Upper lobe of left lung (tissue), 6 donors: ENCODE measurements around the gene FUT6. TPM values are rescaled to one million over a fixed set of nuclear protein-coding genes. Genes with fewer than 3 reads are reported as not detected.

Experiments used
- ATAC-seq, 2 donors: fragments of 200-7000 bp; cut with Tn5 transposase; one replicate each; pipeline ENCODE4 v1.9.1; 2022; ENCODE audit warnings: mild to moderate bottlenecking in 2 of 2, moderate library complexity in 2 of 2; ENCODE audit not compliant: low FRiP score in 2 of 2
- DNase-seq, 2 donors: peaks; one replicate each; pipeline ENCODE4 v3.0.0-alpha.2; 2019 to 2020
- H3K27ac ChIP-seq, 4 donors: fragments of 200-600 bp; sonication (generic); one replicate each; pipeline ENCODE4 v1.5.1; 2016 to 2019
- H3K27me3 ChIP-seq, 4 donors: fragments of 200-600 bp; sonication (generic); one replicate each; pipeline ENCODE4 v1.5.1; 2017 to 2019
- H3K36me3 ChIP-seq, 4 donors: fragments of 200-600 bp; sonication (generic); one replicate each; pipeline ENCODE4 v1.5.1; 2016 to 2019
- H3K4me1 ChIP-seq, 4 donors: fragments of 200-600 bp; sonication (generic); one replicate each; pipeline ENCODE4 v1.5.1; 2018 to 2019
- H3K4me3 ChIP-seq, 4 donors: fragments of 200-600 bp; sonication (generic); one replicate each; pipeline ENCODE4 v1.5.1; 2017 to 2019; ENCODE audit warnings: mild to moderate bottlenecking in 2 of 4, moderate library complexity in 1 of 4
- H3K9me3 ChIP-seq, 4 donors: fragments of 200-600 bp; sonication (generic); one replicate each; pipeline ENCODE4 v1.5.1; 2018 to 2019
- CTCF ChIP-seq, 6 experiments: fragments of 450-650 bp in 4 of 6; fragments of 200-600 bp in 2 of 6; sonication (generic) in 2 of 6; IDR thresholded peaks; one replicate each; pipeline ENCODE4 v1.5.1; 2016 to 2019; ENCODE audit warnings: antibody characterized with exemption in 6 of 6
- EP300 ChIP-seq, 4 donors: sonication (generic); formaldehyde crosslinking; IDR thresholded peaks; one replicate each; pipeline ENCODE4 v1.5.1; 2017; ENCODE audit warnings: antibody characterized with exemption in 4 of 4, control low read depth in 2 of 4
- POLR2A ChIP-seq, 4 donors: fragments of 450-650 bp; IDR thresholded peaks; one replicate each; pipeline ENCODE4 v1.5.1; 2016 to 2017; ENCODE audit warnings: antibody characterized with exemption in 4 of 4, mild to moderate bottlenecking in 2 of 4
- POLR2AphosphoS5 ChIP-seq, 2 donors: sonication (generic); formaldehyde crosslinking; IDR thresholded peaks; one replicate each; pipeline ENCODE4 v1.5.1; 2017; ENCODE audit warnings: antibody characterized with exemption in 2 of 2
- WGBS, 2 donors: methylation state at CpG; one replicate each; pipeline ENCODE4 v1.1.5; 2017 to 2018; 5-methylcytosine and 5-hydroxymethylcytosine counted together
- total RNA-seq, 6 donors: library from RNA; depleted of rRNA in 4 of 6; stranded (reverse); fragments of >200 nt in 4 of 6; gene quantifications; one replicate each; pipeline versions ENCODE4 v1.1.0 to v1.2.1, GENCODE V29; 2016 to 2021
- donor health status: DM: no; HTN: no; CAD: no; lungs with moderate emphysema.
- donor health status: DM: no; HTN: yes; CAD: no; lungs with severe emphysema.

Gene FUT6
- total RNA-seq, 6 donors from 2014 or later, result 0.30 to 3.6 (median 0.82) TPM

- no peak overlapping the region for H3K4me3 ChIP-seq
- TF ChIP-seq EP300 (IDR thresholded peaks at IDR 0.05), result no peak
- TF ChIP-seq POLR2AphosphoS5 (IDR thresholded peaks at IDR 0.05), result no peak
- no peak for TF ChIP-seq POLR2A (IDR thresholded peaks at IDR 0.05)
- no peak for TF ChIP-seq CTCF (IDR thresholded peaks at IDR 0.05)
- no peak overlapping the region for H3K27ac ChIP-seq
- H3K9me3 ChIP-seq, result no peaks in the 10 kb centered on the region
- H3K27me3 ChIP-seq, result no peaks in the 10 kb centered on the region
- H3K36me3 ChIP-seq, result peaks cover 11 to 20% (median 18%) of the 10 kb centered on the region in 4 donors
- ATAC-seq, result no peak
- no peak for DNase-seq
- 94 to 98% methylated on average over 3 of the region's 3 CpGs for WGBS, 2 donors
- H3K4me1 ChIP-seq, result peaks cover 6 to 8% (median 7%) of the 10 kb centered on the region in 4 donors
Observed at GRCh38 chr19:5793188-5793587, 46.3 kb downstream of the FUT6 start.

DNA sequence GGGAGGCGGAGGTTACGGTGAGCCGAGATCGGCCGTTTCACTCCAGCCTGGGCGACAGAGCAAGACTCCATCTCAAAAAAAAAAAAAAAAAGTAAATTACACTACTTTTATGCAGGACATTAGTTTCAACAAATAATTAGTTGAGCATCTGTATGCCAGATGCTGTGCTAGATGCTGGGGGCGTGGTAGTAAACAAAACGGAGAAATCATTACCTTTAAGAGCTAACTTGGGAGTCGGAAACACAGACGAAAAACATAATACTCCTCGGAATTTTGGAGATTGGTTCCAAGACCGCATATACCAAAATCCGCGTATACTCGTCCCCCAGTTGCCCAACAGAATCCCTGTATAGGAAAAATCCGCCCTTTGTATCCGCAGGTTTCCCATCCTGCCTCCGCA, 47.3 kb downstream of the FUT6 start:
- no peaks in the 10 kb centered on the region for H3K27me3 ChIP-seq
- 94 to 95% methylated on average over 18 of the region's 18 CpGs for WGBS, 2 donors
- H3K27ac ChIP-seq, result no peak overlapping the region
- H3K4me1 ChIP-seq, result peaks cover 6 to 8% (median 7%) of the 10 kb centered on the region in 4 donors
- H3K4me3 ChIP-seq, result no peak overlapping the region
- TF ChIP-seq CTCF (IDR thresholded peaks at IDR 0.05) (no peak), EP300 (IDR thresholded peaks at IDR 0.05) (no peak), POLR2AphosphoS5 (IDR thresholded peaks at IDR 0.05) (no peak), POLR2A (IDR thresholded peaks at IDR 0.05) (no peak)
- peaks cover 15 to 29% (median 28%) of the 10 kb centered on the region in 4 donors for H3K36me3 ChIP-seq
- H3K9me3 ChIP-seq, result no peaks in the 10 kb centered on the region
- ATAC-seq, result no peak
- DNase-seq, result no peak

DNA sequence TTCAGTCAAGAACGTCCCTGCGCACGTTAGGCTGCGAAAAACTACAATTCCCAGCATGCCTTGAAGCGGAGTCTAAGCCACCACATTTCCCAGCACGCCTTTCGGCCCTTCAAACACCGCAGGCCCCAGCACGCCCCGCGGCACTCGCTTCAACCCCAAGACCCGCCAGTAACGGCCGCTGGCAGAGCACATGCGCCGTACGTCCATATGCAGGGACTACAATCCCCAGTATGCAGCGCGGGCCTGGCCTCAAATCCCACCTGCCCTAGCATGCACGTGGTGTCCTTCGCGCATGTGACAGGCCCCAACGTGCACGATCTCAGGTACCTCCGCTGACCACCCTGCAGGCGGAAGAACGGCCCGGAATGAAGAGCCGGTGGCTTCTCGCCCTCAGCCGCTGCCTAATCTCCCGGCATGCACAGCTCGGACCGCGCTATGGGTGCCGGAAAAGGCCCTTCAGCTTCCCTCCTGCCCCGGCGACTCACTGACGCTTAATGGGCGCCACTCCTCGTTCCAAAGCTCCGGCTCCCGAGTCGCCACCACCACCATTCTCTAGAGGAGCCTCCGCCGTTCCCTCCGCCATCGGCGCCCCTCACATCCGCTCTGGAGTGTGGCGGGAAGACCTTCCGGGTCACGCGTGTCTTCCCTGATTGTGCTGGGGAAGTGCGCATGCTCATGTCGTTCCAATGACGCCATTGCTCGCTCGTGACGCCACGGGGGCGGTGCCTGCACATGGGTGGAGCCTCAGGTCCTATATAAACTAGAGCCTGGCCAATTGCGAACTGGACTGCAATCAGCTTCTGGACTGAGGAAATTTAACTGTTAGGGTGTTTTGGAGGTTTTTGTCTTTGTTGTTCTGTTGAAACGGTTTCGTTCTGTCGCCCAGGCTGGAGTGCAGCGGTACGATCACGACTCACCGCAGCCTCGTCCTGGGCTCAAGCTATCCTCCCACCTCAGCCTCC, 48.7 kb downstream of the FUT6 start, which contains the start of gene DUS3L:
Gene DUS3L (minus strand): TSS at position 605 of the 962 bp plus-strand sequence. CDS start 22 bp downstream, at position 583.
- peak within 1 kb of the TSS; percentile 63 to 93 (median 88) for H3K4me3 ChIP-seq
- H3K27me3 ChIP-seq, result no peaks in the 10 kb centered on the region
- H3K36me3 ChIP-seq, result peaks cover 28 to 43% (median 42%) of the 10 kb centered on the region in 4 donors
- H3K4me1 ChIP-seq, result peaks cover 6 to 8% (median 7%) of the 10 kb centered on the region in 4 donors
- DNase-seq, result peak; percentile 98
- H3K9me3 ChIP-seq, result no peaks in the 10 kb centered on the region
- 11 to 19% methylated on average over 39 to 70 of the region's 72 CpGs for WGBS, 2 donors
- ATAC-seq, result peak; percentile 97 to 99
- TF ChIP-seq CTCF (IDR thresholded peaks at IDR 0.05), result peak in 4 of 6 experiments; percentile 4 to 48 (median 18)
- TF ChIP-seq POLR2AphosphoS5 (IDR thresholded peaks at IDR 0.05), result peak; percentile 65 to 82
- TF ChIP-seq POLR2A (IDR thresholded peaks at IDR 0.05), result peak in 3 of 4 donors; percentile 61 to 90 (median 82)
- peak in 1 of 4 donors; percentile 4 for TF ChIP-seq EP300 (IDR thresholded peaks at IDR 0.05)
- peak within 1 kb of the TSS; percentile 94 to 99 (median 98) for H3K27ac ChIP-seq

- H3K9me3 ChIP-seq, result no peaks in the 10 kb centered on the region
- DNase-seq (no peak), ATAC-seq (no peak)
- peaks cover 6 to 8% (median 7%) of the 10 kb centered on the region in 4 donors for H3K4me1 ChIP-seq
- no peaks in the 10 kb centered on the region for H3K27me3 ChIP-seq
- peak overlapping the region; percentile 94 to 99 (median 98) for H3K27ac ChIP-seq
- TF ChIP-seq CTCF (IDR thresholded peaks at IDR 0.05) (no peak), POLR2AphosphoS5 (IDR thresholded peaks at IDR 0.05) (no peak), POLR2A (IDR thresholded peaks at IDR 0.05) (no peak), EP300 (IDR thresholded peaks at IDR 0.05) (no peak)
- H3K4me3 ChIP-seq, result peak overlapping the region in 3 of 4 donors; percentile 88 to 93 (median 89)
- WGBS, 2 donors, result 83 to 87% methylated on average over 24 to 26 of the region's 26 CpGs
- peaks cover 34 to 51% (median 50%) of the 10 kb centered on the region in 4 donors for H3K36me3 ChIP-seq
Observed at GRCh38 chr19:5789886-5790558, 49.5 kb downstream of the FUT6 start.
